Inferior parietal cortex (tissue), 1 donor: ENCODE measurements around the gene RSRC1.
"Not testable (repeated sequence)": the region's sequence is repeated elsewhere in the genome, so short reads cannot be mapped to it uniquely, and the experiment has no call there.

ENCODE experiments used
- DNase-seq: peaks from one replicate; pipeline ENCODE4 v3.0.0-alpha.2; 2016; ENCODE audit errors: extremely low spot score

RSRC1 gene

GRCh38 chr3:158402590-158402989 lies 292.7 kb downstream of the RSRC1 start:
- no peak for DNase-seq

GRCh38 chr3:158403013-158403412 lies 293.1 kb downstream of the RSRC1 start:
- DNase-seq: no peak

- no peak for DNase-seq
These were observed 294.3 kb downstream of the RSRC1 start for GRCh38 chr3:158404131-158404718.

- no peak for DNase-seq
These were observed 295.6 kb downstream of the RSRC1 start for GRCh38 chr3:158405507-158405906.

GRCh38 chr3:158407844-158408517 lies 298.1 kb downstream of the RSRC1 start:
- no peak for DNase-seq

GRCh38 chr3:158408518-158408897 lies 298.6 kb downstream of the RSRC1 start:
- DNase-seq: not testable (repeated sequence)

GRCh38 chr3:158418035-158418434 lies 308.1 kb downstream of the RSRC1 start:
- DNase-seq: no peak

GRCh38 chr3:158419820-158420653 lies 310.1 kb downstream of the RSRC1 start:
- DNase-seq: no peak

DNA sequence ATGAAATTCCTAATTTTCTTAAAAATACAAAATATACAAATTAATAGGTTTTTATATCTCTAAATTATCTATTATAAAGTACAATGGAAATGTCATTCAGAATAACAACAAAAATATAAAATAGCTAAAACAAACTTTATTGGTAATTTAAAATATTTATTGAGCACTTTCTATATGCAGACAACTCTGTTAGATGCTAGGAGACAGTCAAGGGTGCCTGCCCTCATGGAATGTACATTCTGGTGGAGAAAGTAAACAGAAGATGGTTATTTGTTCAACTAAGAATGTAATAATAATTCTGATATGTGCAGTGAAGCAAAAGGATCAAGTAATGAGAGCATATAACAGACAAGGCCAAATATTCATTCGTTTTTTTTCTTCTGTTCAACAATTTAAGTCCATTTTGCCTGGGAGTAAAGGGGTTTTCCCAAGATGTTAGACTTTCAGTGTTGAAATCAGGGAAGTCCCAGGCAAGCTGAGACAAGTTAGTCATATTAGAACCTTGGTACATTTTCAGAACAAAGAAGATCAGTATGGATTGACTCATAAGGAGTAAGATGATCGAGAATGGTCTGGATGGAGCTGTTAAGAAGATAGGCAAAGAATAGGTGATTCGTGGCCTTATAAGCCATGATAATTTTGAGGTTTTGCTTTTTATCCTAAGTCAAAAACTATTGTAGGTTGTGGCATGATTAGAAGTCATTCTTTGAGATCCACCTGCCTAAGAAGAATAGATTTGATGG lies 310.9 kb downstream of the RSRC1 start:
- no peak for DNase-seq

DNA sequence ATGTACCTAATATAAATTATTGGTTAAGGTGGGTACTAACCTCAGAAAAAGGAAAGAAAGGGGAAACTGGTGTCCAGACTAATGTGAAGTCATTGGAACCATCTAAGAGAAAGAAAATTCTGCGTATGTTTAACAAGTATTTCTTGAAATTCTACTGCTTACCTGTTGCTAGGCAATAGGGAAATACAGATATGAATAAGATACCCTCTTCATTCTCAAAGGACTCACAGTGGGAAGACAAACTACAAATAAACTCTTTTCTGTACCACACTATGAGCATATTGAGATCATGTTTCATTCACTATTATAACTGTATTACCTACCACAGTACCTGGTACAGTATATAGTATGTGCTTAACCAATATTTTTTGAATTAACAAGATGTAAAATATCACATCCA lies 320.6 kb downstream of the RSRC1 start:
- no peak for DNase-seq

DNA sequence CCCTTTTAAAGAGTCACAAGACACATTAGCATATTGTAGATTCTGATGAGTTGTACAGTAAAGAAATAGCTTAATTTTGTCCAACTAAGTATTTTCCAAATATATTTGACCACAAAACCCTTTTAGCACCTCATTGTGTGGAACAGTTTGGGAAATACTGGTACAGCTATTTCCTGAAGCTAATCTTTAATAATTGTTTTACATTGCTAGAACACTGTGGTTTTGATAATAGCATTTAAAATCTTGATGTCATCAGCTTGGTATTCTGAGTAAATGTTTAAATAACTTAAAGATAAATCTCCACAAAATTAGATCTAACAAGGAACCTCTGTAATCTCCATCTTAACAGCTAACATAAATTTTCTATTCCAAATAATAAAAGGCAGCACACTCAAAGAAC lies 321.1 kb downstream of the RSRC1 start:
- DNase-seq: no peak

DNA sequence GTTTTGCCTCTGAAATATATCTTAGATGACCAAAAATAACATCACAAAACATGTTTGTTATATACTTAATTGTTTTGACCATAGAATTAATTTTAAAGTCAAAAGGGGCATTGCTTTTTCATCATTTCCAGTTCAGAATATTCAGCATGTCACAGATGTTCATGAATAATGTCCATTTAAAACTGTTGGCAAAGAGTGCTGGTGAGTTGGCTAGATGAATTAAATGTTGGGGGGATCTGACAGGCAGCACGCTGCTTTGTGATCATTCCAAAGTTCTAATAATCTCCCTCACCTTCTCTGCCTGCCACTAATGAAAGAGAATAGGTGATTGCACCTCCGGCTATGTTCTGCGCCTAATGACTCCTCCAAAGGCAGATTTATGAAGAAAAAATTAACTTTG lies 321.9 kb downstream of the RSRC1 start:
- DNase-seq: no peak

DNA sequence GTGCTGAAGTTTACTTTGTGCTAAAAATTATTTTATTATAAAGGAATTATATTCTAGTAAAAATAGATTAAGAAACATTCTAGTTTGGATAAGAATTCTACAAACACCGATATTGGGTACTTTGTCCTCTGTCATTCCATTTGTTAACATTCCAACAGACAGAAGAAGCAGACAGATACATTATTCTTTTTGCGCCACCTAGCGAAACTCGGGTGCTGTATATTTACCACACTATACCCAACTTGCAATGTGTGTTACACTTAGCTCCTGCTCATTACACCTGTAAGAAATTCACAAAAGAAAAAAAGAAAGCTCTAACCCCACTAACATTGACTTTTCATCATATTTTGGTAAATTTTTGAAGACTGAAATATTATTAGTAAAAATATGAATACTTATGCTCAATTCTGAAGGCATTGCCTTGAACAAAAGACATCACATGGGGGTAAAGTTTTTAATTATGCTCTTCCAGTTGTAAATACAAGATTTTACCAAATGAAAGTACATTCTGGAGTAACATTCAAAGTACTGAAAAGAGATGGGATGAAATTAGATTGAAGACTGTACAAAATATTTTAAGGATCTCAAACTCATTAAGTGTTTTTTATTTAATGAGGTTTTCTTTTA lies 324.6 kb downstream of the RSRC1 start:
- peak; percentile 86 for DNase-seq

DNA sequence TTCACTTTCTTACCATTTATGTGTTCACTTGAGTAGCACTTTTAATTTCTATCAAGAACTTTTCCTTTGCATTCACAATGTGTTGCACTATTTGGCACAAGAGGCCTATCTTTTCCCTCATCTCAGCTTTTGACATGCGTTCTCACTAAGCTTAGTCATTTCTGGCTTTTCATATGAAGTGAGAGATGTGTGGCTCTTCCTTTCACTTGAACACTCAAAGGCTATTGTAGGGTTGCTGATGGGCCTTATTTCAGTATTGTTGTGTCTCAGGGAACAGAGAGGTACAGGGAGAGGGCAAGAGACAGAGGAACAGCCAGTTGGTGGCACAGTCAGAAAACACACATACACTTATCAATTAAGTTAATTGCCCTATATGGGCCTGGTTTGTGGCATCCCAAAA lies 333.7 kb downstream of the RSRC1 start:
- no peak for DNase-seq

GRCh38 chr3:158447408-158447807 lies 337.5 kb downstream of the RSRC1 start:
- no peak for DNase-seq

GRCh38 chr3:158451405-158452055 lies 341.6 kb downstream of the RSRC1 start:
- DNase-seq: no peak

DNA sequence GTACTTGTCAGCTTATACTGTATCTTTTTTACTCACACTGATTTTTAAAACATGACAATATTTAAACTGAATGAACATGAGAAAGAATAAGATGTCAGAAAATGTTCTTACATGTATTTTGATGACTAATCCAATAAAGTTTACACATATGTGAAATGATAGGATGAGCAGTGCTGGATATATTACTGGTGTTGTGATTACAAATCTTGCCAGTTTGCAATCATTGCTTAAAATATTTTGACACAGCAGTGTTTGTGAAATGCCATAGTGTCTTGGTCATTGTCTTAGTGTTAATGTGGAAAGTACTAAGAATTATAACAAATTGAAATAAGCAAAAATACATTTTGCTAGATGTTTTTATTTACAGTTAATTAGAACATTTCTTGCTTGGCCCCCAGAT lies 342.4 kb downstream of the RSRC1 start:
- DNase-seq: no peak

DNA sequence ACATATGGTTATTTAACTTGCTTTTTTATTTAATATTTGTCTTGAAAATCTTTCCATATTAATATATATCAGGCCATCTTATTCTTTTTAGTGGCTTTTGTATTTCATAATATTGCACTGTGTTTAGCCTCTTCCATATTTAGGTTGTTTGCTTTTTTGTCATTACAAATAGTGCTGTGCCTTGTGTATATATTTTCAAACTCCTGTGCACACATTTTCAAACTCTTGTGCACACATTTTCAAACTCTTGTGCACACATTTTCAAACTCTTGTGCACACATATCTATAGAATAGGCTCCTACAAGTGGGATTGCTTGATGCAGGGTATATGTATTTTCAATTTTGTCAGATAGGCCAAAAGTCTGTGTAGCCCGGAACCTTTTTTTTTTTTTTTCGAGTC lies 343.1 kb downstream of the RSRC1 start:
- no peak for DNase-seq

- no peak for DNase-seq
These were observed 344.0 kb downstream of the RSRC1 start for GRCh38 chr3:158453865-158454264.

DNA sequence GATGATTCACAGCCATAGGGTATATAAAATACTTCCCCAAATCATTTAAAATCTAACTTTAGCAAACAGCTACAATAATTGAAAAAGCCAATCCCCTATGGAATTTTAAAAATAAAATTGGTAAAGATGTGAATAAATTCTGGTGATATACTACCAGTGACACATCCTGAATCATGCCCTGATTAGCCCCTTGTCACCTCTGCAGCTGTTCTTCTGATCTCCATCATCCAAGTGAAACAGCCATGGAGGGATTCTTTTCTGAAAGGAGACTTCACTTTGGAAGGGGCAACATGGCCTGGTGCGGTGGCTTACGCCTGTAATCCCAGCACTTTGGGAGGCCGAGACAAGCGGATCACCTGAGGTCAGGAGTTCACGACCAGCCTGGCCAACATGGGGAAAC lies 345.5 kb downstream of the RSRC1 start:
- no peak for DNase-seq

GRCh38 chr3:158456114-158456513 lies 346.2 kb downstream of the RSRC1 start:
- DNase-seq: no peak
